Stimulated activated CD4-positive, alpha-beta T cell treated with anti-CD3 and anti-CD28 coated beads, TNF-alpha, amount 100 ng/mL, for 4 hours (primary cell): ENCODE results near the gene TFPI.

Experiments used
- DNase-seq, 3 experiments: peaks; one replicate each; pipeline ENCODE4 v3.0.0-alpha.2; 2020; ENCODE audit warnings: low read depth in 3 of 3

The TFPI gene

GRCh38 chr2:187466129-187466792 is 88.0 kb downstream of the TFPI start:
- DNase-seq, result no peak

GRCh38 chr2:187462839-187463238 is 91.4 kb downstream of the TFPI start:
- DNase-seq, result no peak

- DNase-seq, result no peak
Observed at GRCh38 chr2:187461294-187462261, 92.7 kb downstream of the TFPI start.

GRCh38 chr2:187459256-187459655 is 95.0 kb downstream of the TFPI start:
- no peak for DNase-seq

- no peak for DNase-seq
Observed at GRCh38 chr2:187453078-187453641, 101.1 kb downstream of the TFPI start.

- DNase-seq, result no peak
Observed at GRCh38 chr2:187451510-187451909, 102.7 kb downstream of the TFPI start.

- no peak for DNase-seq
Observed at GRCh38 chr2:187447336-187447735, 106.9 kb downstream of the TFPI start.

GRCh38 chr2:187446711-187447110 is 107.5 kb downstream of the TFPI start:
- DNase-seq, result no peak

GRCh38 chr2:187445051-187445450 is 109.2 kb downstream of the TFPI start:
- DNase-seq, result no peak

GRCh38 chr2:187442778-187443177 is 111.5 kb downstream of the TFPI start:
- no peak for DNase-seq

GRCh38 chr2:187442378-187442777 is 111.9 kb downstream of the TFPI start:
- no peak for DNase-seq

GRCh38 chr2:187440101-187440675 is 114.0 kb downstream of the TFPI start:
- DNase-seq, result no peak

- DNase-seq, result no peak
Observed at GRCh38 chr2:187438455-187438854, 115.8 kb downstream of the TFPI start.

GRCh38 chr2:187435756-187436155 is 118.5 kb downstream of the TFPI start:
- DNase-seq, result no peak

GRCh38 chr2:187435078-187435477 is 119.2 kb downstream of the TFPI start:
- DNase-seq, result no peak

GRCh38 chr2:187434342-187434785 is 119.9 kb downstream of the TFPI start:
- DNase-seq, result no peak

GRCh38 chr2:187431911-187432310 is 122.3 kb downstream of the TFPI start:
- DNase-seq, result no peak

- no peak for DNase-seq
Observed at GRCh38 chr2:187429989-187430388, 124.2 kb downstream of the TFPI start.

- no peak for DNase-seq
Observed at GRCh38 chr2:187424146-187424545, 130.1 kb downstream of the TFPI start.

- no peak for DNase-seq
Observed at GRCh38 chr2:187422282-187422681, 132.0 kb downstream of the TFPI start.

GRCh38 chr2:187421519-187421918 is 132.7 kb downstream of the TFPI start:
- no peak for DNase-seq

- DNase-seq, result no peak
Observed at GRCh38 chr2:187419808-187420207, 134.4 kb downstream of the TFPI start.
